ENCODE results near the gene P2RX7.

The P2RX7 gene

DNA sequence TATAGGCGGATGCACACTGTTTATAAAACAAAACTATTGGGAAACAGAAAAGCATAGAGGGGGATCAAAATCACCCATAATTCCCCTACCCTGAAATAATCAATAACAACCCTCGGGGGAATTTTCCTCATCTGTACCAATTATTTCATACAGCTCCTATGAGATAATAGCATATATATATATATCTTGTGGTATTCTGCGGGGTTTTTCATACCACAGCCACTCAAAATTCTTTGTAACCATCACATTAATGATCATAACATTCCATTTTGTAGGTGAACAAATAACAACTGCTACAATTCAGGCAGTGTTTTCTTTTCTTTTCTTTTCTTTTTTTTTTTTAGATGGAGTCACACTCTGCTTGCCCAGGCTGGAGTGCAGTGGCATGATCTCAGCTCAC, 35.3 kb downstream of the P2RX7 start:
- TF ChIP-seq ESRRG (CRISPR knock-in tag; IDR thresholded peaks at IDR 0.05) (no peak), ZNF70 (CRISPR knock-in tag; IDR thresholded peaks at IDR 0.05) (no peak), ZNF8 (CRISPR knock-in tag; IDR thresholded peaks at IDR 0.05) (no peak), RARB (CRISPR knock-in tag; IDR thresholded peaks at IDR 0.05) (no peak), ZFP30 (CRISPR knock-in tag; IDR thresholded peaks at IDR 0.05) (no peak), ISL1 (CRISPR knock-in tag; IDR thresholded peaks at IDR 0.05) (no peak), TOX (CRISPR knock-in tag; IDR thresholded peaks at IDR 0.05; ENCODE audit: borderline replicate concordance) (no peak), ZFP3 (CRISPR knock-in tag; IDR thresholded peaks at IDR 0.05) (no peak), SNAI2 (CRISPR knock-in tag; IDR thresholded peaks at IDR 0.05) (no peak), OSR1 (CRISPR knock-in tag; IDR thresholded peaks at IDR 0.05) (no peak), CREB5 (CRISPR knock-in tag; IDR thresholded peaks at IDR 0.05; ENCODE audit: low read depth) (no peak), ARNTL (CRISPR knock-in tag; IDR thresholded peaks at IDR 0.05; ENCODE audit: borderline replicate concordance, low read depth) (no peak), PPARA (CRISPR knock-in tag; IDR thresholded peaks at IDR 0.05; ENCODE audit: borderline replicate concordance) (no peak)
- TF ChIP-seq, protein P1, sequence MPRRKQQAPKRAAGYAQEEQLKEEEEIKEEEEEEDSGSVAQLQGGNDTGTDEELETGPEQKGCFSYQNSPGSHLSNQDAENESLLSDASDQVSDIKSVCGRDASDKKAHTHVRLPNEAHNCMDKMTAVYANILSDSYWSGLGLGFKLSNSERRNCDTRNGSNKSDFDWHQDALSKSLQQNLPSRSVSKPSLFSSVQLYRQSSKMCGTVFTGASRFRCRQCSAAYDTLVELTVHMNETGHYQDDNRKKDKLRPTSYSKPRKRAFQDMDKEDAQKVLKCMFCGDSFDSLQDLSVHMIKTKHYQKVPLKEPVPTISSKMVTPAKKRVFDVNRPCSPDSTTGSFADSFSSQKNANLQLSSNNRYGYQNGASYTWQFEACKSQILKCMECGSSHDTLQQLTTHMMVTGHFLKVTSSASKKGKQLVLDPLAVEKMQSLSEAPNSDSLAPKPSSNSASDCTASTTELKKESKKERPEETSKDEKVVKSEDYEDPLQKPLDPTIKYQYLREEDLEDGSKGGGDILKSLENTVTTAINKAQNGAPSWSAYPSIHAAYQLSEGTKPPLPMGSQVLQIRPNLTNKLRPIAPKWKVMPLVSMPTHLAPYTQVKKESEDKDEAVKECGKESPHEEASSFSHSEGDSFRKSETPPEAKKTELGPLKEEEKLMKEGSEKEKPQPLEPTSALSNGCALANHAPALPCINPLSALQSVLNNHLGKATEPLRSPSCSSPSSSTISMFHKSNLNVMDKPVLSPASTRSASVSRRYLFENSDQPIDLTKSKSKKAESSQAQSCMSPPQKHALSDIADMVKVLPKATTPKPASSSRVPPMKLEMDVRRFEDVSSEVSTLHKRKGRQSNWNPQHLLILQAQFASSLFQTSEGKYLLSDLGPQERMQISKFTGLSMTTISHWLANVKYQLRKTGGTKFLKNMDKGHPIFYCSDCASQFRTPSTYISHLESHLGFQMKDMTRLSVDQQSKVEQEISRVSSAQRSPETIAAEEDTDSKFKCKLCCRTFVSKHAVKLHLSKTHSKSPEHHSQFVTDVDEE (CRISPR knock-in tag; IDR thresholded peaks at IDR 0.05) = no peak
- ATAC-seq = no peak

DNA sequence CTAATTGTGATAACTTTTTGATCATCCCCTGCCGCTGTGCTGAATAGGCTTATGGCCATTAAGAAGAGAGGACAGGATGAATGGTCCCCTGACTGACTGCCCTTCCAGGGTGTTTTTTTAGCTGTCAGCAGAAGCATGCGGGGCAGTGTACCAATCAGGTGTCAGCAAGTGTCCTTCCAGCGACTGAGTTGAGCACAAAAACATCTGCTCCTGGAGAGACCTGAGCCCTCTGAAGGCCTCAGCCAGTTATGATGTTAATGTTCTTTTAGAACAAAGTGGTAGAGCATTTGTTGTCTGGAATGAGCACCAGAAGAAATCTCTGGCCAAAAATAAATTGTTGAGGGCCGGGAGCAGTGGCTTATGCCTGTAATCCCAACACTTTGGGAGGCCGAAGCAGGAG, 37.5 kb downstream of the P2RX7 start:
- TF ChIP-seq BACH2 (CRISPR knock-in tag; IDR thresholded peaks at IDR 0.05; ENCODE audit: borderline replicate concordance) = no peak
- TF ChIP-seq SNAI2 (CRISPR knock-in tag; IDR thresholded peaks at IDR 0.05) = no peak
- TF ChIP-seq PPARA (CRISPR knock-in tag; IDR thresholded peaks at IDR 0.05; ENCODE audit: borderline replicate concordance) = no peak
- no peak for ATAC-seq

DNA sequence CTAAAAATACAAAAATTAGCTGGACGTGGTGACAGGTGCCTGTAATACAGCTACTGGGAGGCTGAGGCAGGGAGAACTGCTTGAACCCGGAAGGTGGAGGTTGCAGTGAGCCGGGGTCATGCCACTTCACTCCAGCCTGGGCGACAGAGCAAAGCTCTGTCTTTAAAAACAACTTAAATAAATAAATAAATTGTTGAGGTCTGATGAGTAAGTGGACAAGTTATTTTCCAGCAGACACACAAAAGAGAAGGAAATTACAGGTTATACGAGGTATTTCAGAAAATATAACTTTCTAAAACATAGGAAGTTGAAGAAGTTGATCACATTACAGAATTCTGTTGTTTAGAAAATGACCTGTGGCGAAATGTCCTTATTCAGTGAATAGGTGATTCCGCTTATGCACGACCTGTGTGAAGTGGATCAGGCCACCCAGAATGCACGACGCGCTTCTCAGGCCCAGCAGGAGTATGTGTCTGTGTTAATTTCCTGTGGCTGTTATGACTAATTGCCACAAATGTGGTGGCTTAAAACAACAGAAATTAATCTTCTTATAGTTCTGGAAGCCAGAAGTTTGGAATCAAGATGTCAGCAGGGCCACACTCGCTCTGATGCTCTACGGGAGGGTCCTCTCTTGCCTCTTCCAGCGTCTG, 38.1 kb downstream of the P2RX7 start:
- TF ChIP-seq OSR1 (CRISPR knock-in tag; IDR thresholded peaks at IDR 0.05) (no peak), ZC3H10 (CRISPR knock-in tag; IDR thresholded peaks at IDR 0.05) (no peak), CSRNP3 (CRISPR knock-in tag; IDR thresholded peaks at IDR 0.05) (no peak), TCF4 (CRISPR knock-in tag; IDR thresholded peaks at IDR 0.05; ENCODE audit: borderline replicate concordance) (no peak), BACH2 (CRISPR knock-in tag; IDR thresholded peaks at IDR 0.05; ENCODE audit: borderline replicate concordance) (no peak), PPARA (CRISPR knock-in tag; IDR thresholded peaks at IDR 0.05; ENCODE audit: borderline replicate concordance) (no peak), PATZ1 (CRISPR knock-in tag; IDR thresholded peaks at IDR 0.05; ENCODE audit: borderline replicate concordance) (no peak), CREB5 (CRISPR knock-in tag; IDR thresholded peaks at IDR 0.05; ENCODE audit: low read depth) (no peak), ISL1 (CRISPR knock-in tag; IDR thresholded peaks at IDR 0.05) (no peak)
- no peak for ATAC-seq

- no peak for ATAC-seq
These were observed 39.5 kb downstream of the P2RX7 start for GRCh38 chr12:121172145-121172544.

More at GRCh38 chr12:121172145-121172544, 39.5 kb downstream of the P2RX7 start:
- TF ChIP-seq ISL1 (CRISPR knock-in tag; IDR thresholded peaks at IDR 0.05) (no peak), ZFP30 (CRISPR knock-in tag; IDR thresholded peaks at IDR 0.05) (no peak), ZNF565 (CRISPR knock-in tag; conservative IDR thresholded peaks at IDR 0.05; ENCODE audit: low read depth) (no peak), GLIS3 (CRISPR knock-in tag; IDR thresholded peaks at IDR 0.05) (no peak), RARB (CRISPR knock-in tag; IDR thresholded peaks at IDR 0.05) (no peak), ESRRG (CRISPR knock-in tag; IDR thresholded peaks at IDR 0.05) (no peak), ARNTL (CRISPR knock-in tag; IDR thresholded peaks at IDR 0.05; ENCODE audit: borderline replicate concordance, low read depth) (no peak), ZC3H10 (CRISPR knock-in tag; IDR thresholded peaks at IDR 0.05) (no peak), CSRNP3 (CRISPR knock-in tag; IDR thresholded peaks at IDR 0.05) (no peak), ZNF70 (CRISPR knock-in tag; IDR thresholded peaks at IDR 0.05) (no peak), CSDC2 (CRISPR knock-in tag; IDR thresholded peaks at IDR 0.05) (no peak)
- TF ChIP-seq, protein P1 (CRISPR knock-in tag; IDR thresholded peaks at IDR 0.05) = no peak

All from SK-N-SH treated with all-trans-retinoic acid at 6 μM for 48 hours (cell line).